RPMI8226 (cell line): ENCODE results near the gene WWOX.
A peak's percentile ranks its signal among the peaks of the same experiment; 100 is the strongest.
"Not testable (repeated sequence)": the region's sequence is repeated elsewhere in the genome, so short reads cannot be mapped to it uniquely, and the experiment has no call there.

Source experiments
- DNase-seq: peaks from one replicate; pipeline ENCODE4 v3.0.0-alpha.2; 2015

Gene WWOX

GRCh38 chr16:79212114-79212791 lies 1112.8 kb downstream of the WWOX start:
- DNase-seq = no peak

- no peak for DNase-seq
Measured at GRCh38 chr16:79213214-79213613, 1113.8 kb downstream of the WWOX start.

GRCh38 chr16:79215289-79215688 lies 1115.8 kb downstream of the WWOX start:
- no peak for DNase-seq

- DNase-seq = peak; percentile 41
Measured at GRCh38 chr16:79217375-79218011, 1118.0 kb downstream of the WWOX start.

- no peak for DNase-seq
Measured at GRCh38 chr16:79218351-79218750, 1118.9 kb downstream of the WWOX start.

GRCh38 chr16:79225994-79226393 lies 1126.5 kb downstream of the WWOX start:
- not testable (repeated sequence) for DNase-seq

- peak; percentile 12 for DNase-seq
Measured at GRCh38 chr16:79229361-79229760, 1129.9 kb downstream of the WWOX start.

GRCh38 chr16:79245700-79246099 lies 1146.2 kb downstream of the WWOX start:
- DNase-seq = not testable (repeated sequence)

GRCh38 chr16:79247386-79247785 lies 1147.9 kb downstream of the WWOX start:
- DNase-seq = no peak

GRCh38 chr16:79248351-79248750 lies 1148.9 kb downstream of the WWOX start:
- DNase-seq = no peak

- no peak for DNase-seq
Measured at GRCh38 chr16:79250502-79251098, 1151.1 kb downstream of the WWOX start.

- no peak for DNase-seq
Measured at GRCh38 chr16:79253100-79253631, 1153.7 kb downstream of the WWOX start.

GRCh38 chr16:79257953-79258490 lies 1158.6 kb downstream of the WWOX start:
- DNase-seq = no peak

GRCh38 chr16:79260890-79261289 lies 1161.4 kb downstream of the WWOX start:
- DNase-seq = not testable (repeated sequence)

- DNase-seq = peak; percentile 63
Measured at GRCh38 chr16:79261481-79261940, 1162.1 kb downstream of the WWOX start.

- DNase-seq = no peak
Measured at GRCh38 chr16:79261944-79262552, 1162.6 kb downstream of the WWOX start.
